Stomach (tissue), 4 donors: ENCODE measurements around the gene C12orf43.

ENCODE experiments used
- POLR2AphosphoS5 ChIP-seq, 3 donors: sonication (generic); formaldehyde crosslinking; IDR thresholded peaks; one replicate each; pipeline ENCODE4 v1.6.1; 2016; ENCODE audit warnings: antibody characterized with exemption in 3 of 3
- TF ChIP-seq, protein P1 (sequence below), 7 experiments: fragments of 450-650 bp in 4 of 7; fragments of 200-600 bp in 3 of 7; sonication (generic) in 3 of 7; IDR thresholded peaks; one replicate each; pipeline ENCODE4 v1.5.1; 2016 to 2019; ENCODE audit warnings: antibody characterized with exemption in 7 of 7, control low read depth in 2 of 7, mild to moderate bottlenecking in 1 of 7

DNA sequence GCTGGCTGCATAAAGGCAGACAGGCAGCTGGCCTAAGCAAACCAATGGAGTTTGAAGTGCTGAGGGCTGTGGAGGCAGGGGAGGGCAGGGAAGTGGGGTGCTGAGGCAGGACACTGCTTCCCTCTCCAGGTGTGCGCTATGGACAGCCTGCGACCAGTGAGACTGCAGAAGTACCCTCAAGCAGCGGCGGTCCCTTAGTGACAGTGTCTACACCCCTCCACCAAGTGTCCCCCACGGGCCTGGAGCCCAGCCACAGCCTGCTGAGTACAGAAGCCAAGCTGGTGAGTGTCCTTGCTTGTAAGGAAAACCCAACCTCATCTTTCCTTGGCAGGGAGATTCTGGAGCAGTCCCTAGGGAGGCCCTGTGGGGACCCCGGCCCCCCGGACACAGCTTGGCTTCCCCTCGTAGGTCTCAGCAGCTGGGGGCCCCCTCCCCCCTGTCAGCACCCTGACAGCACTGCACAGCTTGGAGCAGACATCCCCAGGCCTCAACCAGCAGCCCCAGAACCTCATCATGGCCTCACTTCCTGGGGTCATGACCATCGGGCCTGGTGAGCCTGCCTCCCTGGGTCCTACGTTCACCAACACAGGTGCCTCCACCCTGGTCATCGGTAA is 20.0 kb downstream of the C12orf43 start:
- TF ChIP-seq, protein P1, sequence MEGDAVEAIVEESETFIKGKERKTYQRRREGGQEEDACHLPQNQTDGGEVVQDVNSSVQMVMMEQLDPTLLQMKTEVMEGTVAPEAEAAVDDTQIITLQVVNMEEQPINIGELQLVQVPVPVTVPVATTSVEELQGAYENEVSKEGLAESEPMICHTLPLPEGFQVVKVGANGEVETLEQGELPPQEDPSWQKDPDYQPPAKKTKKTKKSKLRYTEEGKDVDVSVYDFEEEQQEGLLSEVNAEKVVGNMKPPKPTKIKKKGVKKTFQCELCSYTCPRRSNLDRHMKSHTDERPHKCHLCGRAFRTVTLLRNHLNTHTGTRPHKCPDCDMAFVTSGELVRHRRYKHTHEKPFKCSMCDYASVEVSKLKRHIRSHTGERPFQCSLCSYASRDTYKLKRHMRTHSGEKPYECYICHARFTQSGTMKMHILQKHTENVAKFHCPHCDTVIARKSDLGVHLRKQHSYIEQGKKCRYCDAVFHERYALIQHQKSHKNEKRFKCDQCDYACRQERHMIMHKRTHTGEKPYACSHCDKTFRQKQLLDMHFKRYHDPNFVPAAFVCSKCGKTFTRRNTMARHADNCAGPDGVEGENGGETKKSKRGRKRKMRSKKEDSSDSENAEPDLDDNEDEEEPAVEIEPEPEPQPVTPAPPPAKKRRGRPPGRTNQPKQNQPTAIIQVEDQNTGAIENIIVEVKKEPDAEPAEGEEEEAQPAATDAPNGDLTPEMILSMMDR (IDR thresholded peaks at IDR 0.05) = no peak
- no peak for TF ChIP-seq POLR2AphosphoS5 (IDR thresholded peaks at IDR 0.05)
